Pancreas (tissue), 10 donors: ENCODE results near the gene ALPG. TPM values are rescaled to one million over a fixed set of nuclear protein-coding genes. Genes with fewer than 3 reads are reported as not detected.
A peak's percentile ranks its signal among the peaks of the same experiment; 100 is the strongest.
"Not testable (repeated sequence)": the region's sequence is repeated elsewhere in the genome, so short reads cannot be mapped to it uniquely, and the experiment has no call there.

Source experiments
- ATAC-seq, 4 donors: fragments of 200-7000 bp; cut with Tn5 transposase; one replicate each; pipeline versions ENCODE4 v1.8.0 to v1.9.1; 2020; ENCODE audit warnings: mild to moderate bottlenecking in 4 of 4, moderate library complexity in 4 of 4
- DNase-seq, 6 donors: peaks; one replicate each; pipeline ENCODE4 v3.0.0-alpha.2; 2020
- FAIRE-seq: peaks from 2 replicates; lab custom pipeline; 2012; peaks lifted over from hg19 to GRCh38; lab: Jason Lieb, UNC
- H3K27ac ChIP-seq, 4 donors: fragments of 200-600 bp; sonication (generic); 1 replicate in 3 of 4; 2 replicates in 1 of 4; pipeline versions ENCODE4 v1.5.0 to v1.8.0; 2020
- H3K27me3 ChIP-seq, 4 donors: fragments of 200-600 bp; one replicate each; pipeline ENCODE4 v1.8.0; 2021
- H3K36me3 ChIP-seq, 3 donors: fragments of 200-600 bp; sonication (generic) in 1 of 3; one replicate each; pipeline versions ENCODE4 v1.5.0 to v1.8.0; 2020 to 2021
- H3K4me1 ChIP-seq, 3 donors: fragments of 200-600 bp; one replicate each; pipeline ENCODE4 v1.8.0; 2021
- H3K4me3 ChIP-seq, 4 donors: fragments of 200-600 bp; sonication (generic) in 2 of 4; one replicate each; pipeline versions ENCODE4 v1.5.0 to v1.8.0; 2020 to 2021
- H3K9me3 ChIP-seq, 4 donors: fragments of 200-600 bp; one replicate each; pipeline ENCODE4 v1.8.0; 2021
- WGBS, 2 donors: extraction: QIAGEN DNeasy Blood & Tissue Kit; methylation state at CpG; one replicate each; pipeline ENCODE4 v1.1.7; 2013; 5-methylcytosine and 5-hydroxymethylcytosine counted together
- intact Hi-C, 3 donors: fragments of 100-400 bp; cut with DNase I; formaldehyde crosslinking; loops; one replicate each; pipeline versions ENCODE4 v1.11.1 to v1.14.2; 2022
- polyA plus RNA-seq, 2 donors: library from polyadenylated mRNA; stranded (reverse); fragments of 200-250 nt; gene quantifications; one replicate each; pipeline ENCODE4 v1.2.3, GENCODE V29; 2013
- total RNA-seq, 6 donors: library from RNA; stranded (reverse); fragmentation: NEBNext Ultra II Directional in 4 of 6; extraction: Animal tissue kit (Norgen Biotek cat#: 25700) in 4 of 6; gene quantifications; one replicate each; pipeline versions ENCODE4 v1.2.1 to v1.2.4, GENCODE V29; 2021 to 2023
- TF ChIP-seq, protein P1 (sequence below), 4 donors: fragments of 200-600 bp; sonication (generic) in 3 of 4; IDR thresholded peaks; one replicate each; pipeline versions ENCODE4 v1.5.0 to v1.8.0; 2021; ENCODE audit warnings: antibody characterized with exemption in 4 of 4
- donor health status: healthy with polysubstance abuse.
- donor health status: DM: no; HTN: no; CAD: no; lungs with moderate emphysema.
- donor health status: DM: no; HTN: no; CAD: no.
- donor health status: control.
- donor health status: control.
- donor health status: Bipolar disorder and iron deficiency.
- donor health status: DM: yes; HTN: yes; CAD: no.
- donor health status: DM: no; HTN: no; CAD: no.
- donor health status: DM: no; HTN: no; CAD: no.
- donor health status: DM: yes; HTN: yes; CAD: no.

ALPG gene
- total and polyA plus RNA-seq, 8 donors, result not detected

DNA sequence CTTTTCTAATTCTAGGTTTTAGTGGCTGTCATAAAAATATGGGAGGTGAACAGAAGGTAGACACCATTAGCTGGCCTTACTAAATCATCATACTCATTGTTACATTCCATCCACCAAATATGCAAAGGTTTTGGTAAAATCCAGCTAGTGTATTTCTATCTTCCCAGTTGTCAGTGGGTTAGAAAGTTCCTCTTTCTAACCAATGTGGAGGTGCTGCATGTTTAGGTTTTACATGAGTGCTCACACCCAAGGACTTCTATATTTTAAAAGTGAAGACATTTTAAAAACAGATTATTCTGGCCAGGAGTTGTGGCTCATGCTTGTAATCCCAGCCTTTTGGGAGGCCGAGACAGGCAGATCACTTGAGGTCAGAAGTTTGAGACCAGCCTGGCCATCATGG lies 22.2 kb upstream of the ALPG start:
- intact Hi-C loops, result no loop called here
- Histone ChIP-seq H3K4me1 (no peaks in the 10 kb centered on the region), H3K36me3 (no peaks in the 10 kb centered on the region), H3K27me3 (peaks cover 0 to 26% (median 10%) of the 10 kb centered on the region in 4 donors), H3K9me3 (no peaks in the 10 kb centered on the region), H3K27ac (no peak overlapping the region), H3K4me3 (no peak overlapping the region)
- no peak for ATAC-seq
- TF ChIP-seq, protein P1, sequence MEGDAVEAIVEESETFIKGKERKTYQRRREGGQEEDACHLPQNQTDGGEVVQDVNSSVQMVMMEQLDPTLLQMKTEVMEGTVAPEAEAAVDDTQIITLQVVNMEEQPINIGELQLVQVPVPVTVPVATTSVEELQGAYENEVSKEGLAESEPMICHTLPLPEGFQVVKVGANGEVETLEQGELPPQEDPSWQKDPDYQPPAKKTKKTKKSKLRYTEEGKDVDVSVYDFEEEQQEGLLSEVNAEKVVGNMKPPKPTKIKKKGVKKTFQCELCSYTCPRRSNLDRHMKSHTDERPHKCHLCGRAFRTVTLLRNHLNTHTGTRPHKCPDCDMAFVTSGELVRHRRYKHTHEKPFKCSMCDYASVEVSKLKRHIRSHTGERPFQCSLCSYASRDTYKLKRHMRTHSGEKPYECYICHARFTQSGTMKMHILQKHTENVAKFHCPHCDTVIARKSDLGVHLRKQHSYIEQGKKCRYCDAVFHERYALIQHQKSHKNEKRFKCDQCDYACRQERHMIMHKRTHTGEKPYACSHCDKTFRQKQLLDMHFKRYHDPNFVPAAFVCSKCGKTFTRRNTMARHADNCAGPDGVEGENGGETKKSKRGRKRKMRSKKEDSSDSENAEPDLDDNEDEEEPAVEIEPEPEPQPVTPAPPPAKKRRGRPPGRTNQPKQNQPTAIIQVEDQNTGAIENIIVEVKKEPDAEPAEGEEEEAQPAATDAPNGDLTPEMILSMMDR (IDR thresholded peaks at IDR 0.05), result no peak
- 76 to 78% methylated on average over 1 of the region's 1 CpG for WGBS, 2 donors
- FAIRE-seq, result no peak
- no peak for DNase-seq

DNA sequence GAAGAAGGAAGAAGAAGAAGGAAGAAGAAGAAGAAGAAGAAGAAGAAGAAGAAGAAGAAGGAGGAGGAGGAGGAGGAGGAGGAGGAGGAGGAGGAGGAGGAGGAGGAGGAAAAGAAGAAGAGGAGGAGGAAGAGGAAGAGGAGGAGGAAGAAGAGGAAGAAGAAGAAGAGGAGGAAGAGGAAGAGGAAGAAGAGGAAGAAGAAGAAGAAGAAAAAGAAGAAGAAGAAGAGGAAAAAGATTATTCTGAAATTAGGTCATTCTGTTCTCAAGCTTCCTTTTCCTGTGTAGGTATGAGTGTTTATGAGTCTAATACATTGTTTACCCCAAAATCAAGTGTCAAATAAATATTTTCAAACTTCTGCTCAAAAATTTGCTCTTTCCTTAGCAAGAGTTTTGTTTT lies 21.6 kb upstream of the ALPG start:
- H3K4me3 ChIP-seq, H3K27ac ChIP-seq, intact Hi-C loops, FAIRE-seq, H3K4me1 ChIP-seq, DNase-seq, H3K36me3 ChIP-seq, H3K9me3 ChIP-seq, ATAC-seq: not testable (repeated sequence)
- peaks cover 0 to 26% (median 10%) of the 10 kb centered on the region in 4 donors for H3K27me3 ChIP-seq

DNA sequence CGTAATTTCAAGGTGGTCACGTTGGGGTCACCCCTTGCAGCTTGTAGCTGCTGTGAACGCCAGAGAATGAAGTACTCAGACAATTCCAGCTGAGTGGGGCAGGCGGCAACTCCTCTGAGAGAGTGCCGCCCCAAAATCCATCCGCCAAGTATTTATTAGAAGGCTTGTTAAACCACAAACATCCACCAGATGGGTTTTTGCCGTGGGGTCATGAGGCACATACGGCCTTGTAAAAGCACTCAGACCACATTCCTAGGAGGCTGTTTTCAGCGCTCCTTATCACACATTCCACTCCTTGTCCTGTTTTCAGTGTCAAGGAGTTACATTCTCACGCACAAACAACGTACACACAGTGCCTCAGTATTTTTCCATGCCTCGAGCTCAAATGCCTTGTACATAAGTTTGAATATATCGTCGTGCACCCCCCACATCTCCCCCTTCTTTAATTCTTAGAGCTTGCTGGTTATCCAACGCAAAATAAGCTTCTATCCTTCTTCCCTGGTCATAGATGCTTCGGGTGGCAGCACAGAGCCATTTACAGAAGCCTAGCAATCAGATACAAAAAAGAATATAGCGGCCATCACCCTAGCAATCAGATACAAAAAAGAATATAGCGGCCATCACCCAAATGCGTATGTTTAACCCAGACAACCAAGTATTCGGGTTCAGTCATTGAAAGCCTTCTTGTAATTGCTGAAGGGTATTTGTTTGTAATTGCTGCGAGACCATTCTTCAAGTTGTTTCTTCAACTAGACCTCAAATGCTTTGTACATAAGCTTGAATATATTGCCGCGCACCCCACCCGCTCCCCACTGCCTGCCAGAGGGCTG lies 20.8 kb upstream of the ALPG start:
- peaks cover 0 to 26% (median 10%) of the 10 kb centered on the region in 4 donors for H3K27me3 ChIP-seq

DNA sequence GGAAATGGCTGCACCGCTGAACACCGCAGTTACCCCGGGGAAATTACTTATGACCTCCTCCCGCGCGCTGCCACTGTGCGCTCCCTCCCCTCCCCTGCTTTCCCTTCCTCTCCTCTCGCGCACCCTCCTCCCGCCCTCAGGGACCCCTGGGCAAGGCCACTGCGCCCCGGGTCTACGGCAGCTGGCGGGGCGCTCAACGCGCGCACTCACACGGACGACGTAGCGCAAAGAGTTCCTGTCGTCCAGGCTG lies 20.2 kb upstream of the ALPG start:
- TF ChIP-seq, protein P1 (IDR thresholded peaks at IDR 0.05), result no peak
- no peaks in the 10 kb centered on the region for H3K4me1 ChIP-seq
- no peak for DNase-seq
- WGBS, 2 donors, result 5 to 8% methylated on average over 23 of the region's 23 CpGs
- H3K9me3 ChIP-seq, result no peaks in the 10 kb centered on the region
- no peak for FAIRE-seq
- no peak overlapping the region for H3K4me3 ChIP-seq
- H3K36me3 ChIP-seq, result no peaks in the 10 kb centered on the region
- no peak overlapping the region for H3K27ac ChIP-seq
- ATAC-seq, result no peak
- intact Hi-C loops, result no loop called here
- peaks cover 0 to 29% (median 10%) of the 10 kb centered on the region in 4 donors for H3K27me3 ChIP-seq

More for the DNA sequence above, 20.8 kb upstream of the ALPG start:
- WGBS, 2 donors, result 11 to 12% methylated on average over 24 of the region's 24 CpGs
- Histone ChIP-seq H3K9me3 (no peaks in the 10 kb centered on the region), H3K27ac (no peak overlapping the region), H3K4me3 (no peak overlapping the region), H3K36me3 (no peaks in the 10 kb centered on the region), H3K4me1 (no peaks in the 10 kb centered on the region)
- ATAC-seq (no peak), DNase-seq (no peak), FAIRE-seq (no peak)
- TF ChIP-seq, protein P1 (IDR thresholded peaks at IDR 0.05), result no peak
- intact Hi-C loops, result no loop called here

DNA sequence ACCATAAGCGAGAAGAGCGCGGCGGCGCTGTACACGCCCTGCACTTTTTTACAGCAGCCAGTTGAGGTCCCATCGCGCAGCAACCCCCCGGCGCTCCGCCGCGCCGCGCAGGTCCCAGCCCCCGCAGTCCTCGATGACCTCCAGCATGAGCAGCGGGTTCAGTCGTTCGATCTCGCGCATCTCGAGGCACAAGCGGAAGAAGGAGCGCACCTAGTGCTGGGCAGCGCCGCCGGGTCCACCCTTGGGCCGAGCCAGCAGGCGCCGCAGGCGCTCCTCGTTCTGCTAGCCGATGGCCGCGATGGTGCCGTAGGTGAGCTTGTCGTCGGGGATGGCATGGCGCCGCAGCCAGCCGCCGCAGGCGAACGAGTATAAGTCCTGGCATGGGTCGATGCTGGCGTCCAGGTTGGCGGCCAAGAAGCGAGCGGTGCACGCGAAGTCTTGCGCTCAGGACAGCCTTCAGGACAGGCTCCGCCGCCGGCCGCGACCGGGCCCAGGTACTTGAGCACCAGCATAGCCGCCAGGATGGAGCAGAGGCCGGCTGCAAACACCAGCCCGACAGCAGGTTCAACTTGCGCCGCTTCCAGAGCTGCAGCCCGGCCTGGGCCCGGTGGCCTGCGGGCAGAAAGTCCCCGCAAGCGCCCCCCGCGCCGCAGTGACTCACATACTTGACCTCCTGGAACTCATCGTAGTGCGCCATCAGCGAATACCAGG lies 19.7 kb upstream of the ALPG start:
- FAIRE-seq, result no peak
- no peak overlapping the region for H3K4me3 ChIP-seq
- intact Hi-C loops, result no loop called here

More for the DNA sequence above, 19.7 kb upstream of the ALPG start:
- Histone ChIP-seq H3K27me3 (peaks cover 0 to 29% (median 10%) of the 10 kb centered on the region in 4 donors), H3K27ac (no peak overlapping the region), H3K9me3 (no peaks in the 10 kb centered on the region), H3K36me3 (no peaks in the 10 kb centered on the region), H3K4me1 (no peaks in the 10 kb centered on the region)
- ATAC-seq (peak in 2 of 4 donors; percentile 19 to 60), DNase-seq (peak in 1 of 6 donors; percentile 67)
- TF ChIP-seq, protein P1 (IDR thresholded peaks at IDR 0.05), result no peak
- 5 to 9% methylated on average over 74 to 75 of the region's 75 CpGs for WGBS, 2 donors
